SH-SY5Y (cell line): ENCODE results near the gene SYNGR3.

Experiments used
- GATA2 ChIP-seq: IDR thresholded peaks from 2 replicates; pipeline ENCODE4 v1.6.1; 2011; ENCODE audit warnings: mild to moderate bottlenecking, low read depth, low read length
- GATA3 ChIP-seq: IDR thresholded peaks from 2 replicates; pipeline ENCODE4 v1.6.1; 2011; ENCODE audit warnings: low read depth, mild to moderate bottlenecking, low read length, moderate library complexity

DNA sequence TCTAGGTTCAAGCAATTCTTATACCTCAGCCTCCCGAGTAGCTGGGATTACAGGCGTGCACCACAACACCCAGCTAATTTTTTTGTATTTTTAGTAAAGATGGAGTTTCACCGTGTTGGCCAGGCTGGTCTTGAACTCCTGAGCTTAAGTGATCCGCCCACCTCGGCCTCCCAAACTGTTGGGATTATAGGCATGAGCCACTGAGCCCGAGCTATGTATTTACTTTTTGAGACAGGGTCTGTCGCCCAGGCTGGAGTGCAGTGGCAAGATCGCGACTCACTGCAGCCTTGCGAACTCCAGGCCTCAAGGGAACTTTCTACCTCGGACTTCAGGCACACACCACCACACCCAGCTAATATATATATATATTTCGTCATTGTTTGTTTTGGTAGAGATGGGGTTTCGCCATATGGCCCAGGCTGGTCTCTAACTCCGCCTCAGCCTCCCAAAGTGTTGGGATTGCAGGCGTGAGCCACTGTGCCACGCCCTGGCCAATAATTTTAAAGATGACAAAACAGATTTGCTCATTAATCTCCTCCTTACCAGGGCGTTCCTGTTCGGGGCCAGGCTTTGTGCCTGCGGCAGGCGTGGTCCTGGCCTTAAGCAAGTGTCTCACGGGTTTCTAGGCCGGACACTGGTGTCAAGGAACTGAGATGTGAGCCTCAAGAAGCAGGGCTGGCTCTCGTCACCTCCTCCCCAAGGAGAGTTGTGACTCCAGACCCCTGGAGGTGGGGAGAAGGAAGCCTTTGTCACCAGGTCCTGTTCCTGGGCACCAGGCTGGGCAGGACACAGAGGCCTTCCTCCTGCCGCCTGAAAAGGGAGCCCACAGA, 25.6 kb downstream of the SYNGR3 start:
- TF ChIP-seq GATA2 (no peak), GATA3 (no peak)
